HG02642 (cell line): ENCODE data around the gene TBPL2.
"Not testable (repeated sequence)": the region's sequence is repeated elsewhere in the genome, so short reads cannot be mapped to it uniquely, and the experiment has no call there.

Experiments
- ATAC-seq: cut with Tn5 transposase; IDR thresholded peaks from one replicate; pipeline ENCODE4 v1.9.1; 2021; ENCODE audit warnings: mild to moderate bottlenecking; ENCODE audit not compliant: unreplicated experiment, poor library complexity

The TBPL2 gene

GRCh38 chr14:55411426-55412389, 28.7 kb downstream of the TBPL2 start, which contains the start of gene ATG14:
TSS of gene ATG14 (minus strand) at chr14:55411830. CDS start at chr14:55411822, 8 bp downstream.
- peak; percentile 96 for ATAC-seq

GRCh38 chr14:55410876-55411275, 29.5 kb downstream of the TBPL2 start:
- no peak for ATAC-seq

GRCh38 chr14:55404173-55404854, 36.1 kb downstream of the TBPL2 start:
- no peak for ATAC-seq

GRCh38 chr14:55401751-55402150, 38.7 kb downstream of the TBPL2 start:
- no peak for ATAC-seq

- ATAC-seq: no peak
These were observed 40.6 kb downstream of the TBPL2 start for GRCh38 chr14:55399852-55400251.

- ATAC-seq: no peak
These were observed 41.2 kb downstream of the TBPL2 start for GRCh38 chr14:55399183-55399582.

GRCh38 chr14:55398679-55399078, 41.7 kb downstream of the TBPL2 start:
- no peak for ATAC-seq

GRCh38 chr14:55389330-55389729, 51.1 kb downstream of the TBPL2 start:
- no peak for ATAC-seq

- no peak for ATAC-seq
These were observed 52.3 kb downstream of the TBPL2 start for GRCh38 chr14:55388160-55388559.

GRCh38 chr14:55387121-55387520, 53.3 kb downstream of the TBPL2 start:
- no peak for ATAC-seq

GRCh38 chr14:55386037-55386808, 54.2 kb downstream of the TBPL2 start:
- no peak for ATAC-seq

- no peak for ATAC-seq
These were observed 55.9 kb downstream of the TBPL2 start for GRCh38 chr14:55384536-55384935.

- ATAC-seq: no peak
These were observed 56.8 kb downstream of the TBPL2 start for GRCh38 chr14:55383541-55384140.

- not testable (repeated sequence) for ATAC-seq
These were observed 57.4 kb downstream of the TBPL2 start for GRCh38 chr14:55383056-55383466.

GRCh38 chr14:55382483-55382882, 57.9 kb downstream of the TBPL2 start:
- ATAC-seq: no peak

- ATAC-seq: no peak
These were observed 58.9 kb downstream of the TBPL2 start for GRCh38 chr14:55381561-55381960.

- ATAC-seq: no peak
These were observed 59.4 kb downstream of the TBPL2 start for GRCh38 chr14:55381040-55381439.

- no peak for ATAC-seq
These were observed 63.2 kb downstream of the TBPL2 start for GRCh38 chr14:55377236-55377635.

- no peak for ATAC-seq
These were observed 65.6 kb downstream of the TBPL2 start for GRCh38 chr14:55374771-55375170.
